Activated T-helper 1 cell treated with anti-CD3 and anti-CD28 coated beads, Interleukin-12 subunit alpha, Interleukin-12 subunit beta, Interleukin-2, Interleukin-4 antibody, amounts not matched to agents 30 ng/mL and 10 ng/mL and 1 ng/mL, durations not matched to agents 14 hours and 24 hours and 36 hours (primary cell): ENCODE data around the gene DHX35. TPM values are rescaled to one million over a fixed set of nuclear protein-coding genes. Genes with fewer than 3 reads are reported as not detected.

Experiments
- DNase-seq: peaks from one replicate; pipeline ENCODE4 v3.0.0; 2021; ENCODE audit warnings: low spot score
- H3K27ac Mint-ChIP-seq: one replicate; pipeline ENCODE4 v1.8.0; 2021; ENCODE audit warnings: mild to moderate bottlenecking, mixed read lengths
- H3K27me3 Mint-ChIP-seq: one replicate; pipeline ENCODE4 v1.8.0; 2022; ENCODE audit warnings: mild to moderate bottlenecking, moderate library complexity, mixed read lengths; ENCODE audit not compliant: insufficient read depth
- H3K36me3 Mint-ChIP-seq: one replicate; pipeline ENCODE4 v1.8.0; 2021; ENCODE audit warnings: low read depth, mixed read lengths
- H3K4me1 Mint-ChIP-seq: one replicate; pipeline ENCODE4 v1.8.0; 2021; ENCODE audit warnings: low read depth, mixed read lengths
- H3K4me3 Mint-ChIP-seq: one replicate; pipeline ENCODE4 v1.8.0; 2021; ENCODE audit warnings: mild to moderate bottlenecking, moderate library complexity, mixed read lengths
- H3K9me3 Mint-ChIP-seq: one replicate; pipeline ENCODE4 v1.8.0; 2021; ENCODE audit warnings: mixed read lengths
- intact Hi-C: fragments of 100-400 bp; cut with micrococcal nuclease; formaldehyde crosslinking; loops from one replicate; pipeline ENCODE4 v1.15.1; 2024
- total RNA-seq: library from RNA; stranded (reverse); gene quantifications from 2 replicates; pipeline ENCODE4 v1.2.3, GENCODE V29; 2022

Gene DHX35, protein sequence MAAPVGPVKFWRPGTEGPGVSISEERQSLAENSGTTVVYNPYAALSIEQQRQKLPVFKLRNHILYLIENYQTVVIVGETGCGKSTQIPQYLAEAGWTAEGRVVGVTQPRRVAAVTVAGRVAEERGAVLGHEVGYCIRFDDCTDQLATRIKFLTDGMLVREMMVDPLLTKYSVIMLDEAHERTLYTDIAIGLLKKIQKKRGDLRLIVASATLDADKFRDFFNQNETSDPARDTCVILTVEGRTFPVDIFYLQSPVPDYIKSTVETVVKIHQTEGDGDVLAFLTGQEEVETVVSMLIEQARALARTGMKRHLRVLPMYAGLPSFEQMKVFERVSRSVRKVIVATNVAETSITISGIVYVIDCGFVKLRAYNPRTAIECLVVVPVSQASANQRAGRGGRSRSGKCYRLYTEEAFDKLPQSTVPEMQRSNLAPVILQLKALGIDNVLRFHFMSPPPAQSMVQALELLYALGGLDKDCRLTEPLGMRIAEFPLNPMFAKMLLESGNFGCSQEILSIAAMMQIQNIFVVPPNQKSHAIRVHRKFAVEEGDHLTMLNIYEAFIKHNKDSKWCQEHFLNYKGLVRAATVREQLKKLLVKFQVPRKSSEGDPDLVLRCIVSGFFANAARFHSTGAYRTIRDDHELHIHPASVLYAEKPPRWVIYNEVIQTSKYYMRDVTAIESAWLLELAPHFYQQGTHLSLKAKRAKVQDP
- 17.2 and 17.3 TPM in 2 replicates for total RNA-seq

DNA sequence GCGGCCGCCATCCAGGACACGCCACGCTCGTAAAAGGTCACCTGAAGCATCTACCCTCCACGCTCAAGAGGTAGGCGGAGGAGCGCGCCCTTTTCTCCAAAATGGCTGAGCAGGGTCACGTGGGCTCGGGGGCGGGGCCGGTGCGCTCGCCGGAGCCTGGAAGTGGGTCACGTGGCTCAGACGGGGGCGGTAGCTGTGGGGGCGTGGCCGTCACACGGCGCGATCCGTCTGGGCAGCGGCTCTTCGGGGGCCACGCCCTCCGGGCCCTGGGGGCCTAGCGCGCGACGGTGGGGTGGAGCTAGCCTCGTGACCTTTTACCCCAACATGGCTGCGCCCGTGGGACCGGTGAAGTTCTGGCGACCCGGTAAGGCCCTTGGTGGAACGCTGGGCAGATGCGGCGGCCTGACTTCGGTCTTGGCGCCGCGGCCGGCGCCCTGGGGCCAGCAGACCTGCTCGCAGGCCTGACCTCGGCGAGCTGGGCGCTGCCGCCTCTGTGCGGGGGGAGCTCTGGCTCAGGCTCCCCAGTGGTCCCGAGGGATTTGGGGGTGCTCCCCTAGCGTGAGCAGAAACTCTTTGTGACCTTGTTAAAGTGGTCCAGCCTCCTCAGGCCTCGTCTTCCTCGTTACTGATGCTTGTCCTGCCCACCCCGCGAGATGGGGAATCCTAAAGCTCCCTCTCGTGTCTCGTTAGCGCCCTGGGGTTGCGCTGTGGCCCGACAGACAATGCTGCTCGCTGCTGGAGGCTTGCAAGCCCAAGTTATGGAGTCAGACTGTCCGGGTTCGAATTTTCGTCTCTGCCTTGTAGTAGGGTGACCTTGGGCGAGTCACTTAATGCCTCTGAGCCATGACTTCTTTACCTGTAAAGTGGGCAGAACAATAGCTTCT lies at the start of gene DHX35:
DHX35 (plus strand) TSS at position 301 of the 884 bp plus-strand sequence; CDS start at position 325, 24 bp downstream.
- intact Hi-C loops = loop anchor here (1.0 kb wide), 6 partner anchors 35 to 316 kb away; partner anchors contain the start of genes ACTR5 and FAM83D
- H3K27ac Mint-ChIP-seq = peak within 1 kb of the TSS; percentile 94
- H3K9me3 Mint-ChIP-seq = no peaks in the 10 kb centered on the region
- peaks cover 11% of the 10 kb centered on the region for H3K36me3 Mint-ChIP-seq
- H3K4me3 Mint-ChIP-seq = peak within 1 kb of the TSS; percentile 98
- H3K27me3 Mint-ChIP-seq = no peaks in the 10 kb centered on the region
- peaks cover 35% of the 10 kb centered on the region for H3K4me1 Mint-ChIP-seq
- peak; percentile 99 for DNase-seq

DNA sequence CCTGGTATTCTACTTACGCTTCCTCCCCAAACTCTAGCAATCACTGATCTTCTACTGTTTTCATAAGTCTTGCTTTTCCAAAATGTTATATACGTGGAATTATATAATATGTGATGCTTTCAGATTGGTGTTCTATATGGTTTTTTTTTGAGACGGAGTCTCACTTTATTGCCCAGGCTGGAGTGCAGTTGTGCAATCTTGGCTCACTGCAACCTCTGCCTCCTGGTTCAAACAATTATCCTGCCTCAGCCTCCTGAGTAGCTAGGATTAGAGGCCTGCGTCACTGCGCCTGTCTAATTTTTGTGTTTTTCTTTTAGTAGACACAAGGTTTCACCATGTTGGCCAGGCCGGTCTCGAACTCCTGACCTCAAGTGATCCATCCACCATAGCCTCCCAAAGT lies 46.8 kb upstream of the DHX35 start:
- H3K36me3 Mint-ChIP-seq = peaks cover 41% of the 10 kb centered on the region
- intact Hi-C loops = no loop called here
- DNase-seq = no peak
- H3K4me3 Mint-ChIP-seq = no peak overlapping the region
- H3K9me3 Mint-ChIP-seq = no peaks in the 10 kb centered on the region
- H3K4me1 Mint-ChIP-seq = no peaks in the 10 kb centered on the region
- no peak overlapping the region for H3K27ac Mint-ChIP-seq
- no peaks in the 10 kb centered on the region for H3K27me3 Mint-ChIP-seq

DNA sequence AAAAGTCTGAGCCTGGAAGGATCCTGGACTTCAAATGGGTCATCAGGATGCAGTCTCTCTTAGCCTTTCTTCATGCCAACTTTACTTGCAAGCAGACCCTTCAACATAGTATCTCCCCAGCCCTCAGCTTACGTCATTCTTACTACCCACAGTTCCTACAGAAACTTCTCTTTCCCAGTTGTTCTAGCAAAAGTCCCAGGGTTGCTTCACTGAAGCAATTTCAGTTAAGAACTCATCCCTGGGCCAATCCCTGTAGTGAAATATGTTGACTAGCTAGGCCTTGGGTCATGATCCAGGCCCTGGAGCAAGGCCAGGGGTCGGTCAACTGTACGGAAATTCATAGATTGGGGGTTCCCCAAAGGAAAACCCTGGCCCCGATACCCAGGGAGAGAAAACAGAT lies 44.5 kb upstream of the DHX35 start:
- Mint-ChIP-seq H3K4me1 (no peaks in the 10 kb centered on the region), H3K4me3 (no peak overlapping the region), H3K36me3 (peaks cover 45% of the 10 kb centered on the region), H3K9me3 (no peaks in the 10 kb centered on the region), H3K27ac (no peak overlapping the region), H3K27me3 (no peaks in the 10 kb centered on the region)
- DNase-seq = no peak
- intact Hi-C loops = no loop called here

DNA sequence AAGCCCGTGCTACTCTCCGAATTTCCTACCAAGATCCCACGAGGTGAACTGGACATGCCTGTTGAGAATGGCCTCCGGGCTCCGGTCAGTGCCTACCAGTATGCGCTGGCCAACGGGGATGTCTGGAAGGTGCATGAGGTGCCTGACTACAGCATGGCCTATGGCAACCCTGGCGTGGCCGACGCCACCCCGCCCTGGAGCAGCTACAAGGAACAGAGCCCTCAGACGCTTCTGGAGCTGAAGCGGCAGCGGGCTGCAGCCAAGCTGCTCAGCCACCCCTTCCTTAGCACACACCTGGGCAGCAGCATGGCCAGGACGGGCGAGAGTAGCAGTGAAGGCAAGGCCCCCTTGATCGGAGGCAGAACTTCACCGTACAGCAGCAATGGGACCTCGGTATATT lies 44.0 kb upstream of the DHX35 start:
- no peak for DNase-seq
- intact Hi-C loops = no loop called here
- Mint-ChIP-seq H3K27me3 (no peaks in the 10 kb centered on the region), H3K4me3 (no peak overlapping the region), H3K9me3 (no peaks in the 10 kb centered on the region), H3K27ac (no peak overlapping the region), H3K36me3 (peaks cover 45% of the 10 kb centered on the region), H3K4me1 (no peaks in the 10 kb centered on the region)

DNA sequence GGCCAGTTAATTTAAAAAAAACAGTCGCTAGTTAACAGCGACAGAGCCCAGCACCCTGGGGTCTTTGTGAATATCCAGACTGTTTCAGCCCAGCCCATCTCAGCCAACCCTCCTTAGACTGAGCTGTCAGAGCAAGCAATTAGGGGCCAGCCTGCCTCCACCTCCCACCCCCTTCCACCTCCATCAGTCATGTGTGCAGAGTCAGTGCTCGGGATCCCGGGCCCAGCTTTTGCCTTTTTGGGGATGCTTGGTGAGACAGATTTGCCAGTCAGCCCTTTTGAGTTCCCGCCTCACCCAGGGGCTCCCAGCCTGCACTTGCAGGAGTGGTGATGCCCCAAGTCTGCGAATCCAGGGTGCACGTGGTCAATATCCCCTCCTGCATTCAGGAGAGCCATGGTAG lies 42.5 kb upstream of the DHX35 start:
- H3K27me3 Mint-ChIP-seq = no peaks in the 10 kb centered on the region
- H3K4me1 Mint-ChIP-seq = no peaks in the 10 kb centered on the region
- no peak for DNase-seq
- H3K36me3 Mint-ChIP-seq = peaks cover 37% of the 10 kb centered on the region
- H3K27ac Mint-ChIP-seq = no peak overlapping the region
- H3K9me3 Mint-ChIP-seq = no peaks in the 10 kb centered on the region
- H3K4me3 Mint-ChIP-seq = no peak overlapping the region
- intact Hi-C loops = no loop called here

DNA sequence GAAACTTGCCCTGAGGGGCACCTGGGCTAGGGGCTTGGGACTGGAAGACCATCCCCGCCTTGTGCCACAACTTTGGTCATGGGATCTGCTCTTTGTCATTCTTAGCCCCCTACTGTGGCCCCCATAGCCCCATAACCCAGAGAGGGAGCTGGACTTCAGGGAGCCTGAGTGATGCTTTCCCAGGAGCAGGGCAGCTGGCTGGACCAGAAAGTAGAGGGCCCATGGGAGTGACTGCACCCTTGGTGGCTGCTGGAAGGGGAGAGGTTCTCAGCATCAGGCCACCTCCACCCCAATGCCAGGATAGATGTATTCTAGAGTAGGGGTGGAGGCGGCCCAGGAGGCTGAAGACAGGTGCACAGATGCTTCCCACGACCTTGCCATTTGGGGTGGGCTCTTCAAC lies 41.7 kb upstream of the DHX35 start:
- intact Hi-C loops = no loop called here
- H3K4me3 Mint-ChIP-seq = no peak overlapping the region
- peaks cover 33% of the 10 kb centered on the region for H3K36me3 Mint-ChIP-seq
- H3K27ac Mint-ChIP-seq = no peak overlapping the region
- H3K9me3 Mint-ChIP-seq = no peaks in the 10 kb centered on the region
- no peak for DNase-seq
- H3K27me3 Mint-ChIP-seq = no peaks in the 10 kb centered on the region
- peaks cover under 1% of the 10 kb centered on the region for H3K4me1 Mint-ChIP-seq

DNA sequence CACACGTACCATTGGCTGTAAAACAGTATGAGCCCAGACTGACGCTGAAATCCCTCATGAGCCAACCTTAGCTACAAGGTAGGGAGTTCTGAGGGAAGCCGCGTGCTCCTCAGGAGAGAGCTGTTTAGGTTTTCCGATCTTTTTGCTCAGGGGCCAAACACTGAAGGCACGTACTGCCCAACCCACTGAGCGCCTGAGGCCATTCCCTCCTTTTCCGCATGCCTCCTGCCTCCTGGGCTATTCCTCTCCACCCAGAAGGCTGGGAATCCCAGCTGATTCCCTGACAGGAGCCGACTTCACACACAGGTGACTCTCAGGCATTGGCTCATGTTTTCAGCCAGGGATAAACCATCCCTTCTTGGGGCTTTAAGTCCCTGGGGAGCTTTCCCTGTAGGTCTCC lies 41.3 kb upstream of the DHX35 start:
- H3K36me3 Mint-ChIP-seq = peaks cover 29% of the 10 kb centered on the region
- no peak for DNase-seq
- peaks cover 5% of the 10 kb centered on the region for H3K4me1 Mint-ChIP-seq
- intact Hi-C loops = no loop called here
- no peaks in the 10 kb centered on the region for H3K9me3 Mint-ChIP-seq
- H3K27ac Mint-ChIP-seq = no peak overlapping the region
- no peak overlapping the region for H3K4me3 Mint-ChIP-seq
- no peaks in the 10 kb centered on the region for H3K27me3 Mint-ChIP-seq

DNA sequence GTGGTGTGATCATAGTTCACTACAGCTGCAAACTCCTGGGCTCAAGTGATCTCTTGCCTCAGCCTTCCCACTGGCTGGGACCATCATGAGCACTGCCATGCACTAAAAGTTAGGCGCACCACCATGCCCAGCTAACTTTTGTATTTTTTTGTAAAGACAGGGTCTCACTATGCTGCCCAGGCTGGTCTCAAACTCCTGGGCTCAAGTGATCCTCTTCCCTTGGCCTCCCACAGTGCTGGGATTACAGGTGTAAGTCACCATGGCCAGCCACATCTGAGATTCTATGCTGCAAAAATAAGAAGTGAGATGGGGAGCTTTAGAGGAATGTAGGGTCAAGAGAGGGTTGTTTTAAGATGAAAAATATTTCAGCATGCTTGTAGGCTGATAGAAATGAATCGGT lies 37.4 kb upstream of the DHX35 start:
- intact Hi-C loops = no loop called here
- H3K9me3 Mint-ChIP-seq = no peaks in the 10 kb centered on the region
- DNase-seq = no peak
- H3K4me3 Mint-ChIP-seq = no peak overlapping the region
- H3K27me3 Mint-ChIP-seq = no peaks in the 10 kb centered on the region
- H3K36me3 Mint-ChIP-seq = peaks cover 11% of the 10 kb centered on the region
- no peak overlapping the region for H3K27ac Mint-ChIP-seq
- peaks cover 26% of the 10 kb centered on the region for H3K4me1 Mint-ChIP-seq

DNA sequence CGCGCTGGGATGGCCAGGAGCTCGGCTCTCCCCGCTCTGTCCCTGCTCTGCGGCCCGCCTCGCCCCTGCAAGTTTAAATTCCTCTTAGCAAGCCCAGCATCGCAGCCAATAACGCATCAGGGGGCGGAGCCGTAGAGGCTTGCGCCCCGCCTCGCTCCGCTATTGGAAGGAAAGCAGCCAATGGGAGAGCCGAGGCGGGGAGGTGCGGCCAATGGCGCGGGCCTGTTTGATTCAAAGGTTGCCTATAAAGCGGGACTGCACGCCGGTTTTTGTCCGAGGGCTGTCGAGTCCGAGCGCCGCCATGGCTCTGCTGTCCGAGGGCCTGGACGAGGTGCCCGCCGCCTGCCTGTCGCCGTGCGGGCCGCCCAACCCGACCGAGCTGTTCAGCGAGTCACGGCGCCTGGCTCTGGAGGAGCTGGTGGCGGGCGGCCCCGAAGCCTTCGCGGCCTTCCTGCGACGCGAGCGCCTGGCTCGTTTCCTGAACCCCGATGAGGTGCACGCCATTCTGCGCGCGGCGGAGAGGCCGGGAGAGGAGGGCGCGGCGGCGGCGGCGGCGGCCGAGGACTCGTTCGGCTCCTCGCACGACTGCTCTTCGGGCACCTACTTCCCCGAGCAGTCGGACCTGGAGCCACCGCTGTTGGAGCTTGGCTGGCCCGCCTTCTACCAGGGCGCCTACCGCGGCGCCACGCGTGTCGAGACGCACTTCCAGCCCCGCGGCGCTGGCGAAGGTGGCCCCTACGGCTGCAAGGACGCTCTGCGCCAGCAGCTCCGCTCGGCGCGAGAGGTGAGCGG lies 35.8 kb upstream of the DHX35 start, which contains the start of gene FAM83D:
FAM83D (plus strand) TSS at position 276 of the 792 bp plus-strand sequence; CDS start at position 302, 26 bp downstream.
- Mint-ChIP-seq H3K4me3 (peak within 1 kb of the TSS; percentile 86), H3K9me3 (no peaks in the 10 kb centered on the region), H3K27me3 (no peaks in the 10 kb centered on the region), H3K36me3 (peaks cover 12% of the 10 kb centered on the region), H3K4me1 (peaks cover 39% of the 10 kb centered on the region), H3K27ac (peak within 1 kb of the TSS; percentile 81)
- peak; percentile 97 for DNase-seq
- intact Hi-C loops = loop anchor here (1.0 kb wide), 7 partner anchors 36 to 280 kb away; partner anchors contain the start of genes ACTR5 and DHX35

DNA sequence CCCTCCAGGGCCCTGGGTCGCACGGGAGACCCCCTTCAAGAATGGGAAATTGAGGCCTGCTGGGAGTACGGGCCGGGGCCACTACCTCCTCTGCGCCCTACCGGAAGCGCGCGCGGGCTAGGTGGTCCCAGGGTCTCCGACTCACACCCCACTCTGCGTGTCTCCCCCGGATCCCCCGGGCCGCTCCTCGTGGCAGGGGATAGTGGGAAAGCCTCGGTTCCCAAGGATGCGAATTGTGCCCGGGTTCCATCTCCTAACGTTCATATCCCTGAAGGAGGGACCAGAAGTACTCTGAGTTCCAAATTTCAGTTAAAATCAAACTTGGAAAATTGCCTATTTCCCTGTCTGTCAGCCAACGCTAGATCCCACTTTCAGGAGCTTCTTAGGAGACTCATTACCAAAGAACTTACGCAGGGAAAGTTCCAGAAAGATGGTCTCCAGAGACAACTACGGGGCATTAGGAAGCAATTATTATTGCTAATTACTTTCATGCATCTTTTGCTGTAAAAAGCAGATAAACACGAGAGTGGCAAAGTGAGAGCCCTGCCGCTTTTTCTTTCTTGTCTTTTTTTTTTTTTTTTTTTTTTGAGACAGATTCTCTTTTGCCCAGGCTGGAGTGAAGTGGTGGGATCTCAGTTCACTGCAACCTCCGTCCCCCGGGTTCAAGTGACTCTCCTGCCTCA lies 35.1 kb upstream of the DHX35 start:
- Mint-ChIP-seq H3K4me1 (peaks cover 42% of the 10 kb centered on the region), H3K27me3 (no peaks in the 10 kb centered on the region), H3K27ac (peak overlapping the region; percentile 75), H3K4me3 (peak overlapping the region; percentile 86), H3K36me3 (peaks cover 7% of the 10 kb centered on the region), H3K9me3 (no peaks in the 10 kb centered on the region)
- peak; percentile 15 for DNase-seq
- intact Hi-C loops = loop anchor here (1.0 kb wide), 7 partner anchors 35 to 281 kb away; partner anchors contain the start of genes ACTR5 and DHX35

DNA sequence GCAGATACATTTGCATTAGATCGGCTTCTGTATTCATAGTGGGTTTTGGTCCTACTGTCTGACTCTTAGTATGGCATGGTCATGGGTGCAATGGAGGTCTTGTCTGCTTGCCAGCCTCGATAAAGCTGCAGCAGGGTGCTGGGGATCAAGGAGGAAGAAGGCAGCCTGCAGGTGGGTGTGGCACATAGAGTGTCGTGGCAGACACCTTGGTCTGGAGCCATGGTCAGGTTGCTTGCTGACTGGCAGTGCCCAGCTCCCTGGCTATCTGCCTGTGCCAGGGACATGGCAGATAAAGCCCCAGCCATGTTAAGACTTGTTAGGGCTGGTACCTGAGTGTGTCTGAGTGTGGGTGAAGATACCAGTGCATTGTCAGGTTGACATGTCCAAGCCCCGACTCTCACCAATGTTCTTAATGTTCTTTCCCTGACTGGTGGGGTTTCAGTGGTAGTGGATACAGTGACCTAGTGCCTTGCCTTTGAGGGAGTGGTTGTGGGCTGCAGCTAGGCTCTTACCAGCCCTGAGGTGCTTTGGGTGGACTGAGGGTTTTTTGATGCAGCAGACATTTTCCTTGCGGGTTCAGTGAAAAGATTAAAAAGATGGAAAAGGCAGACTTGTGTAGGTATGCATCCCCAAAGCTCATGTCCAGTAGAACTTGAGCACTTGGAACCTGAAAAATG lies 34.1 kb upstream of the DHX35 start:
- Mint-ChIP-seq H3K4me3 (peak overlapping the region; percentile 86), H3K9me3 (no peaks in the 10 kb centered on the region), H3K4me1 (peaks cover 48% of the 10 kb centered on the region), H3K36me3 (peaks cover 6% of the 10 kb centered on the region), H3K27me3 (no peaks in the 10 kb centered on the region), H3K27ac (peak overlapping the region; percentile 78)
- intact Hi-C loops = loop anchor here (2.0 kb wide), 1 partner anchor 15 kb away; no protein-coding TSS in a partner anchor
- no peak for DNase-seq
